GM23338 (cell line): ENCODE data around the gene C3orf49. TPM values are rescaled to one million over a fixed set of nuclear protein-coding genes. Genes with fewer than 3 reads are reported as not detected.

Experiments used
- ATAC-seq: fragments of 200-7000 bp; cut with Tn5 transposase; 3 replicates; pipeline ENCODE4 v1.9.1; 2020
- DNase-seq: peaks from one replicate; pipeline ENCODE4 v3.0.0-alpha.2; 2015; ENCODE audit warnings: low spot score
- H2AFZ ChIP-seq: fragments of 200-600 bp; sonication (generic); 2 replicates; pipeline ENCODE4 v1.8.0; 2016; ENCODE audit warnings: antibody characterized with exemption, mild to moderate bottlenecking, moderate library complexity
- H3F3A ChIP-seq: fragments of 200-600 bp; sonication (generic); replicated peaks from 2 replicates; pipeline ENCODE4 v1.8.0; 2017; ENCODE audit warnings: antibody characterized with exemption, mixed run types, low read depth
- H3K27ac ChIP-seq: fragments of 200-600 bp; sonication (generic); 2 replicates; pipeline ENCODE4 v1.6.1; 2016; ENCODE audit warnings: low read depth
- H3K27me3 ChIP-seq: fragments of 200-600 bp; sonication (generic); 2 replicates; pipeline ENCODE4 v1.8.0; 2016; ENCODE audit warnings: mild to moderate bottlenecking, mixed run types, moderate library complexity; ENCODE audit not compliant: insufficient read depth
- H3K36me3 ChIP-seq: fragments of 200-600 bp; sonication (generic); 2 replicates; pipeline ENCODE4 v1.8.0; 2016; ENCODE audit warnings: mild to moderate bottlenecking; ENCODE audit not compliant: insufficient read depth
- H3K4me1 ChIP-seq: fragments of 200-600 bp; sonication (generic); 2 replicates; pipeline ENCODE4 v1.8.0; 2016; ENCODE audit warnings: mild to moderate bottlenecking, moderate library complexity; ENCODE audit not compliant: insufficient read depth
- H3K4me2 ChIP-seq: fragments of 200-600 bp; sonication (generic); 2 replicates; pipeline ENCODE4 v1.7.1; 2017; ENCODE audit warnings: mixed run types
- H3K4me3 ChIP-seq: fragments of 200-600 bp; sonication (generic); 2 replicates; pipeline ENCODE4 v1.6.1; 2016; ENCODE audit warnings: mixed run types
- H3K79me2 ChIP-seq: fragments of 200-600 bp; sonication (generic); replicated peaks from 2 replicates; pipeline ENCODE4 v1.8.0; 2017; ENCODE audit warnings: mild to moderate bottlenecking; ENCODE audit not compliant: insufficient read depth
- H3K9me2 ChIP-seq: fragments of 200-600 bp; sonication (generic); 2 replicates; pipeline ENCODE4 v1.8.0; 2017; ENCODE audit not compliant: insufficient read depth
- H4K20me1 ChIP-seq: fragments of 200-600 bp; sonication (generic); replicated peaks from 2 replicates; pipeline ENCODE4 v1.8.0; 2017; ENCODE audit warnings: mild to moderate bottlenecking; ENCODE audit not compliant: insufficient read depth
- H3K27ac Mint-ChIP-seq: 2 replicates; pipeline ENCODE4 v1.8.0; 2020; ENCODE audit warnings: inconsistent platforms, mild to moderate bottlenecking, moderate library complexity, mixed read lengths
- H3K27me3 Mint-ChIP-seq: 3 replicates; pipeline ENCODE4 v1.8.0; 2022; ENCODE audit warnings: low read depth, mild to moderate bottlenecking, moderate library complexity, mixed read lengths, inconsistent platforms; ENCODE audit not compliant: insufficient read depth, poor library complexity
- H3K36me3 Mint-ChIP-seq: 3 replicates; pipeline ENCODE4 v1.8.0; 2021; ENCODE audit warnings: low read depth, mild to moderate bottlenecking, inconsistent platforms, moderate library complexity, mixed read lengths
- H3K4me1 Mint-ChIP-seq: 3 replicates; pipeline ENCODE4 v1.8.0; 2020; ENCODE audit warnings: mild to moderate bottlenecking, inconsistent platforms, mixed read lengths
- H3K4me3 Mint-ChIP-seq: 3 replicates; pipeline ENCODE4 v1.8.0; 2021; ENCODE audit warnings: moderate library complexity, mild to moderate bottlenecking, inconsistent platforms, mixed read lengths
- H3K9me3 Mint-ChIP-seq: 3 replicates; pipeline ENCODE4 v1.8.0; 2020; ENCODE audit warnings: moderate library complexity, mild to moderate bottlenecking, inconsistent platforms, mixed read lengths
- JUNB ChIP-seq: IDR thresholded peaks from one replicate; pipeline ENCODE4 v1.6.1; 2016; ENCODE audit warnings: antibody characterized with exemption; ENCODE audit not compliant: unreplicated experiment
- STAT1 ChIP-seq: IDR thresholded peaks from one replicate; pipeline ENCODE4 v1.6.1; 2016; ENCODE audit warnings: antibody characterized with exemption; ENCODE audit not compliant: unreplicated experiment
- ZNF114 ChIP-seq: fragments of 250-450 bp; sonication (Bioruptor Pico); IDR thresholded peaks from 2 replicates; pipeline ENCODE4 v1.5.0; 2020; ENCODE audit warnings: mild to moderate bottlenecking, moderate library complexity
- ZNF331 ChIP-seq: fragments of 250-450 bp; sonication (Bioruptor Pico); IDR thresholded peaks from 2 replicates; pipeline ENCODE4 v1.5.0; 2020; ENCODE audit warnings: low read depth, mild to moderate bottlenecking, moderate library complexity
- ZNF462 ChIP-seq: fragments of 250-450 bp; sonication (Bioruptor Pico); IDR thresholded peaks from 2 replicates; pipeline ENCODE4 v1.5.0; 2020; ENCODE audit warnings: mild to moderate bottlenecking, moderate library complexity
- polyA plus RNA-seq: library from polyadenylated mRNA; unstranded; fragments of >200 nt; fragmentation: Nextera tagmentation; extraction: Ambion mirVana; gene quantifications from 2 replicates; pipeline ENCODE4 v1.2.1, GENCODE V29; 2016
- total RNA-seq: library from RNA; depleted of rRNA; stranded (reverse); fragments of >200 nt; shearing (Covaris generic); gene quantifications from 2 replicates; pipeline ENCODE4 v1.2.3, GENCODE V29; 2014

The C3orf49 gene
- total and polyA plus RNA-seq, 2 experiments from 2014 or later: 0.23 TPM; not detected in 1

DNA sequence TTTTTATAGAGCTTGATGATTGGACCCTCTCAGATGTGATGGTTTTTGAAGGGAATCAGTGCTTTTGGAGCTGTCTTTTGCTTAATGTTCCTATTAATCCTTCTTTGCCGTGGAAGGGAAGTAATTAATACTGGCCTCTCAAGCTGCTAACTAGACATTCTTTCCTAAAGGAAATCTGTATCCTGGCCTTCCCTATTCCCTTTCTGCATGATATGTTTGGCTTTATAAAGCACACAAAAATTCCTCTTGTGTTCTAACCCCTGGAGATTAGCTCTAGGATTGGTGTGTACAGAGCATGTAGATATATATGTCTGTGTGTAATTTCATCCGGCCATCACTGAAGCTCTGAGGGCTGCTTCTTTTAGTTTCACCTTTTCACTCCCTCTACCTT, 51.5 kb downstream of the C3orf49 start (continued):
- TF ChIP-seq ZNF462 (no peak), ZNF331 (CRISPR knock-in tag) (no peak), STAT1 (no peak)

- H3K4me3 Mint-ChIP-seq: no peak overlapping the region
- no peak overlapping the region for H3K4me3 ChIP-seq
- no peak overlapping the region for H3K27ac Mint-ChIP-seq
- ATAC-seq (peak; percentile 44; the same call in 2 of the 3 replicates), DNase-seq (no peak)
- peaks cover 99% of the 10 kb centered on the region for H3K79me2 ChIP-seq
- H3K36me3 Mint-ChIP-seq: no peaks in the 10 kb centered on the region
- H3K4me1 Mint-ChIP-seq: peaks cover 26% of the 10 kb centered on the region
- no peaks in the 10 kb centered on the region for H3F3A ChIP-seq
- H3K27me3 ChIP-seq: no peaks in the 10 kb centered on the region
- H3K4me1 ChIP-seq: peaks cover 16% of the 10 kb centered on the region
- no peaks in the 10 kb centered on the region for H3K36me3 ChIP-seq
- no peak for TF ChIP-seq ZNF114 (CRISPR knock-in tag)
- TF ChIP-seq JUNB: no peak
- no peaks in the 10 kb centered on the region for H3K9me2 ChIP-seq
- no peak overlapping the region for H3K27ac ChIP-seq
- H3K27me3 Mint-ChIP-seq: no peaks in the 10 kb centered on the region
- H4K20me1 ChIP-seq: no peaks in the 10 kb centered on the region
- H2AFZ ChIP-seq: no peak overlapping the region
- no peak overlapping the region for H3K4me2 ChIP-seq
- no peaks in the 10 kb centered on the region for H3K9me3 Mint-ChIP-seq
Measured at GRCh38 chr3:63872135-63872924, 53.2 kb downstream of the C3orf49 start.
